ENCODE results near the gene PDSS1. TPM values are rescaled to one million over a fixed set of nuclear protein-coding genes. Genes with fewer than 3 reads are reported as not detected.

Gene PDSS1
- total and polyA plus RNA-seq, 2 experiments from 2014 or later, result 3.7 to 10.5 TPM

- DNase-seq (ENCODE audit: low read depth in 1 of 2, low spot score in 1 of 2), result peak; percentile 58 to 81
- H3K27ac ChIP-seq, result no peak overlapping the region
- no peaks in the 10 kb centered on the region for H3K4me1 ChIP-seq (ENCODE audit: low read depth)
- peaks cover 5% of the 10 kb centered on the region for H3K36me3 ChIP-seq
- H3K27me3 ChIP-seq, result no peaks in the 10 kb centered on the region
- H3K4me3 ChIP-seq, result no peak overlapping the region
- peak; percentile 74 for TF ChIP-seq CTCF (IDR thresholded peaks at IDR 0.05; ENCODE audit: low read depth, low read length)
- no peaks in the 10 kb centered on the region for H3K9me3 ChIP-seq (ENCODE audit: low read depth)
Observed at GRCh38 chr10:26725837-26726727, 28.6 kb downstream of the PDSS1 start.

- Histone ChIP-seq H3K27ac (no peak overlapping the region), H3K4me1 (ENCODE audit: low read depth) (no peaks in the 10 kb centered on the region), H3K36me3 (peaks cover 5% of the 10 kb centered on the region), H3K4me3 (no peak overlapping the region), H3K27me3 (no peaks in the 10 kb centered on the region), H3K9me3 (ENCODE audit: low read depth) (no peaks in the 10 kb centered on the region)
- TF ChIP-seq CTCF (IDR thresholded peaks at IDR 0.05; ENCODE audit: low read depth, low read length), result no peak
- DNase-seq (ENCODE audit: low read depth in 1 of 2, low spot score in 1 of 2), result no peak
Observed at GRCh38 chr10:26727005-26727404, 29.5 kb downstream of the PDSS1 start.

GRCh38 chr10:26728957-26729356 is 31.5 kb downstream of the PDSS1 start:
- Histone ChIP-seq H3K9me3 (ENCODE audit: low read depth) (no peaks in the 10 kb centered on the region), H3K27ac (no peak overlapping the region), H3K27me3 (no peaks in the 10 kb centered on the region), H3K4me3 (no peak overlapping the region), H3K36me3 (peaks cover 2% of the 10 kb centered on the region), H3K4me1 (ENCODE audit: low read depth) (peaks cover under 1% of the 10 kb centered on the region)
- no peak for DNase-seq (ENCODE audit: low read depth in 1 of 2, low spot score in 1 of 2)
- TF ChIP-seq CTCF (IDR thresholded peaks at IDR 0.05; ENCODE audit: low read depth, low read length), result no peak

GRCh38 chr10:26729395-26729794 is 31.9 kb downstream of the PDSS1 start:
- Histone ChIP-seq H3K4me3 (no peak overlapping the region), H3K27me3 (no peaks in the 10 kb centered on the region), H3K36me3 (no peaks in the 10 kb centered on the region), H3K4me1 (ENCODE audit: low read depth) (peaks cover 5% of the 10 kb centered on the region), H3K9me3 (ENCODE audit: low read depth) (no peaks in the 10 kb centered on the region), H3K27ac (no peak overlapping the region)
- no peak for TF ChIP-seq CTCF (IDR thresholded peaks at IDR 0.05; ENCODE audit: low read depth, low read length)
- DNase-seq (ENCODE audit: low read depth in 1 of 2, low spot score in 1 of 2), result no peak

- Histone ChIP-seq H3K4me3 (no peak overlapping the region), H3K27me3 (no peaks in the 10 kb centered on the region), H3K36me3 (no peaks in the 10 kb centered on the region), H3K27ac (no peak overlapping the region), H3K9me3 (ENCODE audit: low read depth) (no peaks in the 10 kb centered on the region), H3K4me1 (ENCODE audit: low read depth) (peaks cover 15% of the 10 kb centered on the region)
- no peak for TF ChIP-seq CTCF (IDR thresholded peaks at IDR 0.05; ENCODE audit: low read depth, low read length)
- no peak for DNase-seq (ENCODE audit: low read depth in 1 of 2, low spot score in 1 of 2)
Observed at GRCh38 chr10:26730552-26730951, 33.1 kb downstream of the PDSS1 start.

All from cardiac muscle cell (in vitro differentiated cells and primary cell).